Measurements from ENCODE around the gene SALL1.

- TF ChIP-seq EZH2 (IDR thresholded peaks at IDR 0.05; ENCODE audit: borderline replicate concordance, insufficient read depth, low read length, poor library complexity, severe bottlenecking) (no peak), CTCF (IDR thresholded peaks at IDR 0.05; ENCODE audit: poor library complexity, severe bottlenecking) (no peak)
Measured at GRCh38 chr16:51144203-51144602, 6.9 kb downstream of the SALL1 start.

Data from neural cell (in vitro differentiated cells).